Suppressor macrophage treated with lipopolysaccharide for 4 hours (primary cell): ENCODE results near the gene WDR27.
A peak's percentile ranks its signal among the peaks of the same experiment; 100 is the strongest.

Experiments used
- DNase-seq: peaks from one replicate; pipeline ENCODE4 v3.0.0-alpha.2; 2020

The WDR27 gene

GRCh38 chr6:169425628-169426370, 276.0 kb downstream of the WDR27 start:
- no peak for DNase-seq

DNA sequence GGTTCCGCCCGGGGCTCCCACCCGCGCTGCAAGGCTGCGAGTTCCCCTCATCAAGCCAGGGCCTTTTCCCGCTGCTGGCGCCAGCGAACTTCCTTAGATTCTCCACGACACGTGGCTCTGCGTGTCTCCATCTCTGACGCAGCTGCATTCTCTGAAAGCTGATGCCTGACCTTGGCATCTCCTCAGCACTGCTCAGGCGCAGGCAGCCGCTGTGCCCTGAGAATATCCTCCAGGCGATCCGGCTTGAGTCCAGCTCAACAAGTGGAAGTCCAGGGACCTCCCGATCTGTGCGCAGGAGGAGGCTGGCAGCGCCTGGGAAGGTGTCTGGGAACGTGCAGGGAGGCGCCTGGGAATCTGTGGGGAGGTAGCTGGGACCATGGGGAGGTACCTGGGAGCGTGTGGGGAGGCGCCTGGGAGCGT, 277.0 kb downstream of the WDR27 start:
- DNase-seq: no peak

GRCh38 chr6:169424149-169424804, 277.6 kb downstream of the WDR27 start:
- DNase-seq: no peak

DNA sequence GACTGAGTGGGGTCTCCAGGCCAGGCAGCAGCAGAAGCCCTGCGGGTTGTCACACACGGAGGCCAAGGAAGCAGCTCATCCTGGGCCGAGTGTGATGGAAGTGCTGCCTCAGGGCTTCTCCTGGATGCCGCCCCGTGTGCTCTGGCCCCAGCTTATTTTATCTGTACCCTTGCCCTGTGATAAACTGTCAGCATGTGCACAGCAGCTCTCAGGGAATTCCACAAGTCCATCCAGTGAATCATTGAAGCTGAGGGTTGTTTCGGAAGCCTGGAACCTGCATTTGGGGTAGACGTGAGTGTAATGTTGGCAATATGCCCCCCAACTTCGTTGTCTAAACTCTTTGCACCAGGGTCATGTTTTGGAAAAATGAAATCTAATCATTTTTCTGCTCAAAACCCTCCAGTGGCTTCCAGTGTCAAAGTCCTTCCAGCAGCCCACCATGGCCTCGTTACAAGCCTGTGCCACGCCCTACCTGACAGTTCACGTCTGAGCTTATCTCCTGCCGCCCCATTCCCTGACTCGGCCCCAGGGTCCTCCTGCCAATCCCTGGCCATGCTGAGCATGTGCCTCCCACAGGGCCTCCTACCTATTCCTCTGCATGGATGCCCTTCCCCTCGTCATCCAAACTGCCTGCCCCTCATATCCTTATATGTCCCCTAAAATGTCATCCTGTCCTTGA, 280.1 kb downstream of the WDR27 start:
- no peak for DNase-seq

GRCh38 chr6:169420912-169421543, 280.8 kb downstream of the WDR27 start:
- DNase-seq: no peak

DNA sequence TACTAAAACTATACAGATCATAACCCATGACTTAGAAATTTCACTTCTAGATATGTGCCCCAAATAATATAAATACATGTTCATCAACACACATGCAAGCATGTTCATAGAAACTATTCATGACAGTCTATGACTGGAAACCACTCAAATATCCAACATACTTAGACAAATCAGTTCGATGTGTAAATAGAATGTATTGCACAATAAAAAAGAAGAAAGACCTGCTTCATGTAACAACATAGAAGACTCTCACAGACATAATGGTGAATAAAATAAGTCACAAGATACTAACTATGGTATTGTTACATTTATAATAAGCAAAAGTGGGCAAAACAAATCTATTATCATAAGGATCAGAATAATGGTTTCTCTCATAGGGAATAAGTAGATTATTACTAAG, 284.7 kb downstream of the WDR27 start:
- no peak for DNase-seq

- no peak for DNase-seq
Observed at GRCh38 chr6:169416249-169416648, 285.6 kb downstream of the WDR27 start.

- DNase-seq: no peak
Observed at GRCh38 chr6:169415179-169415578, 286.6 kb downstream of the WDR27 start.

GRCh38 chr6:169411722-169412121, 290.1 kb downstream of the WDR27 start:
- DNase-seq: no peak

DNA sequence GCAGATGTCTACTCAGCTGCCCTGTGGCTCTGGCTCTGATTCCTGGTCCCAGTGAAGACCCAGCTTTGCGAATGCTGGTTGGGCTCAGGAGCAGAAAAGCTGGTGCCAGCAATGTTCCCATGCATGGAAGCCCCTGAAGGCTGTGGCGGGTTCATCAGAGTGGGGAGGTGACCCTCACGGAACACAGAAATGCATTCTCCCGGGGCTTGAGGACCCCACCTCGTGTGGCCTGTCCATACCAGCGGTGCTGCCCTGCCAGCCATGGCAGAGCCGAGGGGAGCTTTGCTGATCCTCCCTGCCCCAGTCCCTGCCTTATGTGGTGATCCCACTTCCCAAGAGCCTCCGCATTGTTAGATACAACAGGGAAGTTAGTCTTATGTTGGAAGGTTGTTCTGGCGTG, 290.5 kb downstream of the WDR27 start:
- DNase-seq: no peak

GRCh38 chr6:169409742-169410312, 292.0 kb downstream of the WDR27 start:
- no peak for DNase-seq

GRCh38 chr6:169407325-169407724, 294.5 kb downstream of the WDR27 start:
- peak; percentile 32 for DNase-seq
